GM23338 (cell line): ENCODE measurements around the gene PHLDB1. TPM values are rescaled to one million over a fixed set of nuclear protein-coding genes. Genes with fewer than 3 reads are reported as not detected.

Experiments
- ATAC-seq: fragments of 200-7000 bp; cut with Tn5 transposase; 3 replicates; pipeline ENCODE4 v1.9.1; 2020
- DNase-seq: peaks from one replicate; pipeline ENCODE4 v3.0.0-alpha.2; 2015; ENCODE audit warnings: low spot score
- H2AFZ ChIP-seq: fragments of 200-600 bp; sonication (generic); 2 replicates; pipeline ENCODE4 v1.8.0; 2016; ENCODE audit warnings: antibody characterized with exemption, mild to moderate bottlenecking, moderate library complexity
- H3F3A ChIP-seq: fragments of 200-600 bp; sonication (generic); replicated peaks from 2 replicates; pipeline ENCODE4 v1.8.0; 2017; ENCODE audit warnings: antibody characterized with exemption, mixed run types, low read depth
- H3K27ac ChIP-seq: fragments of 200-600 bp; sonication (generic); 2 replicates; pipeline ENCODE4 v1.6.1; 2016; ENCODE audit warnings: low read depth
- H3K27me3 ChIP-seq: fragments of 200-600 bp; sonication (generic); 2 replicates; pipeline ENCODE4 v1.8.0; 2016; ENCODE audit warnings: mild to moderate bottlenecking, mixed run types, moderate library complexity; ENCODE audit not compliant: insufficient read depth
- H3K36me3 ChIP-seq: fragments of 200-600 bp; sonication (generic); 2 replicates; pipeline ENCODE4 v1.8.0; 2016; ENCODE audit warnings: mild to moderate bottlenecking; ENCODE audit not compliant: insufficient read depth
- H3K4me1 ChIP-seq: fragments of 200-600 bp; sonication (generic); 2 replicates; pipeline ENCODE4 v1.8.0; 2016; ENCODE audit warnings: mild to moderate bottlenecking, moderate library complexity; ENCODE audit not compliant: insufficient read depth
- H3K4me2 ChIP-seq: fragments of 200-600 bp; sonication (generic); 2 replicates; pipeline ENCODE4 v1.7.1; 2017; ENCODE audit warnings: mixed run types
- H3K4me3 ChIP-seq: fragments of 200-600 bp; sonication (generic); 2 replicates; pipeline ENCODE4 v1.6.1; 2016; ENCODE audit warnings: mixed run types
- H3K79me2 ChIP-seq: fragments of 200-600 bp; sonication (generic); replicated peaks from 2 replicates; pipeline ENCODE4 v1.8.0; 2017; ENCODE audit warnings: mild to moderate bottlenecking; ENCODE audit not compliant: insufficient read depth
- H3K9me2 ChIP-seq: fragments of 200-600 bp; sonication (generic); 2 replicates; pipeline ENCODE4 v1.8.0; 2017; ENCODE audit not compliant: insufficient read depth
- H4K20me1 ChIP-seq: fragments of 200-600 bp; sonication (generic); replicated peaks from 2 replicates; pipeline ENCODE4 v1.8.0; 2017; ENCODE audit warnings: mild to moderate bottlenecking; ENCODE audit not compliant: insufficient read depth
- H3K27ac Mint-ChIP-seq: 2 replicates; pipeline ENCODE4 v1.8.0; 2020; ENCODE audit warnings: inconsistent platforms, mild to moderate bottlenecking, moderate library complexity, mixed read lengths
- H3K27me3 Mint-ChIP-seq: 3 replicates; pipeline ENCODE4 v1.8.0; 2022; ENCODE audit warnings: low read depth, mild to moderate bottlenecking, moderate library complexity, mixed read lengths, inconsistent platforms; ENCODE audit not compliant: insufficient read depth, poor library complexity
- H3K36me3 Mint-ChIP-seq: 3 replicates; pipeline ENCODE4 v1.8.0; 2021; ENCODE audit warnings: low read depth, mild to moderate bottlenecking, inconsistent platforms, moderate library complexity, mixed read lengths
- H3K4me1 Mint-ChIP-seq: 3 replicates; pipeline ENCODE4 v1.8.0; 2020; ENCODE audit warnings: mild to moderate bottlenecking, inconsistent platforms, mixed read lengths
- H3K4me3 Mint-ChIP-seq: 3 replicates; pipeline ENCODE4 v1.8.0; 2021; ENCODE audit warnings: moderate library complexity, mild to moderate bottlenecking, inconsistent platforms, mixed read lengths
- H3K9me3 Mint-ChIP-seq: 3 replicates; pipeline ENCODE4 v1.8.0; 2020; ENCODE audit warnings: moderate library complexity, mild to moderate bottlenecking, inconsistent platforms, mixed read lengths
- CREB1 ChIP-seq: fragments of 250-450 bp; sonication (Bioruptor Pico); IDR thresholded peaks from 2 replicates; pipeline ENCODE4 v1.5.0; 2020; ENCODE audit warnings: low read depth, mild to moderate bottlenecking, moderate library complexity
- EZH2 ChIP-seq: fragments of 200-600 bp; sonication (generic); IDR thresholded peaks from one replicate; pipeline ENCODE4 v1.8.0; 2017; ENCODE audit warnings: antibody characterized with exemption, mild to moderate bottlenecking, low read depth; ENCODE audit not compliant: unreplicated experiment
- EZH2phosphoT487 ChIP-seq: fragments of 200-600 bp; sonication (generic); IDR thresholded peaks from one replicate; pipeline ENCODE4 v1.8.1; 2018; ENCODE audit warnings: antibody characterized with exemption; ENCODE audit not compliant: unreplicated experiment
- JUNB ChIP-seq: IDR thresholded peaks from one replicate; pipeline ENCODE4 v1.6.1; 2016; ENCODE audit warnings: antibody characterized with exemption; ENCODE audit not compliant: unreplicated experiment
- POLR2AphosphoS5 ChIP-seq: IDR thresholded peaks from 2 replicates; pipeline ENCODE4 v1.6.1; 2016; ENCODE audit warnings: antibody characterized with exemption, low read depth
- STAT1 ChIP-seq: IDR thresholded peaks from one replicate; pipeline ENCODE4 v1.6.1; 2016; ENCODE audit warnings: antibody characterized with exemption; ENCODE audit not compliant: unreplicated experiment
- ZNF331 ChIP-seq: fragments of 250-450 bp; sonication (Bioruptor Pico); IDR thresholded peaks from 2 replicates; pipeline ENCODE4 v1.5.0; 2020; ENCODE audit warnings: low read depth, mild to moderate bottlenecking, moderate library complexity
- polyA plus RNA-seq: library from polyadenylated mRNA; unstranded; fragments of >200 nt; fragmentation: Nextera tagmentation; extraction: Ambion mirVana; gene quantifications from 2 replicates; pipeline ENCODE4 v1.2.1, GENCODE V29; 2016
- total RNA-seq: library from RNA; depleted of rRNA; stranded (reverse); fragments of >200 nt; shearing (Covaris generic); gene quantifications from 2 replicates; pipeline ENCODE4 v1.2.3, GENCODE V29; 2014
- TF ChIP-seq, protein P1 (sequence below), 2 experiments: fragments of 200-600 bp in 1 of 2; sonication (generic) in 1 of 2; conservative IDR thresholded peaks; 2 replicates each; pipeline versions ENCODE4 v1.5.1 to v1.6.1; 2016 to 2017; ENCODE audit warnings: antibody characterized with exemption in 2 of 2, low read depth in 2 of 2, mild to moderate bottlenecking in 2 of 2, moderate library complexity in 1 of 2
- TF ChIP-seq, protein P2 (sequence below): IDR thresholded peaks from one replicate; pipeline ENCODE4 v1.6.1; 2018; ENCODE audit warnings: antibody characterized with exemption; ENCODE audit not compliant: unreplicated experiment
- TF ChIP-seq, protein P3 (sequence below): fragments of 250-450 bp; sonication (Bioruptor Pico); IDR thresholded peaks from 2 replicates; pipeline ENCODE4 v1.5.0; 2020; ENCODE audit warnings: mild to moderate bottlenecking, moderate library complexity

The PHLDB1 gene
- total and polyA plus RNA-seq, 2 experiments from 2014 or later, result 46.0 to 85.2 TPM

DNA sequence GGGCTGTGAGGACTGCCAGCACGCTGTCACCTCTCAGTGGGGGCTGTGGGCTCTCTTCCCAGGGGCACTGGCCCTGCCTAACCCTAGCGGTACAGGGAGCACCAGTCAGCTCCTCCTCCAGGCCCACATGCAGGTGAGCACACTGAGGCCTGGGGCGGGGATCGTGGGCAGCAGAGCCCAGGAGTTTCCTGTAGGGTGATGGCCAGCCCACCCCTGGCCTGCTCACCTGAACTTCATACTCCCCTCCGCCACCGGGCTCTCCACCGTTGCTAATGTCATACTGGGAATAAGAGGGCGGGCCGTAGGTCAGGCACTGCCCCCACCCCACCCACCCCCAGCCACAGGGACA lies 82.1 kb downstream of the PHLDB1 start (continued):
- TF ChIP-seq, protein P1, sequence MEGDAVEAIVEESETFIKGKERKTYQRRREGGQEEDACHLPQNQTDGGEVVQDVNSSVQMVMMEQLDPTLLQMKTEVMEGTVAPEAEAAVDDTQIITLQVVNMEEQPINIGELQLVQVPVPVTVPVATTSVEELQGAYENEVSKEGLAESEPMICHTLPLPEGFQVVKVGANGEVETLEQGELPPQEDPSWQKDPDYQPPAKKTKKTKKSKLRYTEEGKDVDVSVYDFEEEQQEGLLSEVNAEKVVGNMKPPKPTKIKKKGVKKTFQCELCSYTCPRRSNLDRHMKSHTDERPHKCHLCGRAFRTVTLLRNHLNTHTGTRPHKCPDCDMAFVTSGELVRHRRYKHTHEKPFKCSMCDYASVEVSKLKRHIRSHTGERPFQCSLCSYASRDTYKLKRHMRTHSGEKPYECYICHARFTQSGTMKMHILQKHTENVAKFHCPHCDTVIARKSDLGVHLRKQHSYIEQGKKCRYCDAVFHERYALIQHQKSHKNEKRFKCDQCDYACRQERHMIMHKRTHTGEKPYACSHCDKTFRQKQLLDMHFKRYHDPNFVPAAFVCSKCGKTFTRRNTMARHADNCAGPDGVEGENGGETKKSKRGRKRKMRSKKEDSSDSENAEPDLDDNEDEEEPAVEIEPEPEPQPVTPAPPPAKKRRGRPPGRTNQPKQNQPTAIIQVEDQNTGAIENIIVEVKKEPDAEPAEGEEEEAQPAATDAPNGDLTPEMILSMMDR (conservative IDR thresholded peaks at IDR 0.05; ENCODE audit: low read depth in 2 of 2), result no peak
- TF ChIP-seq STAT1, result no peak
- TF ChIP-seq EZH2, result no peak
- TF ChIP-seq, protein P2, sequence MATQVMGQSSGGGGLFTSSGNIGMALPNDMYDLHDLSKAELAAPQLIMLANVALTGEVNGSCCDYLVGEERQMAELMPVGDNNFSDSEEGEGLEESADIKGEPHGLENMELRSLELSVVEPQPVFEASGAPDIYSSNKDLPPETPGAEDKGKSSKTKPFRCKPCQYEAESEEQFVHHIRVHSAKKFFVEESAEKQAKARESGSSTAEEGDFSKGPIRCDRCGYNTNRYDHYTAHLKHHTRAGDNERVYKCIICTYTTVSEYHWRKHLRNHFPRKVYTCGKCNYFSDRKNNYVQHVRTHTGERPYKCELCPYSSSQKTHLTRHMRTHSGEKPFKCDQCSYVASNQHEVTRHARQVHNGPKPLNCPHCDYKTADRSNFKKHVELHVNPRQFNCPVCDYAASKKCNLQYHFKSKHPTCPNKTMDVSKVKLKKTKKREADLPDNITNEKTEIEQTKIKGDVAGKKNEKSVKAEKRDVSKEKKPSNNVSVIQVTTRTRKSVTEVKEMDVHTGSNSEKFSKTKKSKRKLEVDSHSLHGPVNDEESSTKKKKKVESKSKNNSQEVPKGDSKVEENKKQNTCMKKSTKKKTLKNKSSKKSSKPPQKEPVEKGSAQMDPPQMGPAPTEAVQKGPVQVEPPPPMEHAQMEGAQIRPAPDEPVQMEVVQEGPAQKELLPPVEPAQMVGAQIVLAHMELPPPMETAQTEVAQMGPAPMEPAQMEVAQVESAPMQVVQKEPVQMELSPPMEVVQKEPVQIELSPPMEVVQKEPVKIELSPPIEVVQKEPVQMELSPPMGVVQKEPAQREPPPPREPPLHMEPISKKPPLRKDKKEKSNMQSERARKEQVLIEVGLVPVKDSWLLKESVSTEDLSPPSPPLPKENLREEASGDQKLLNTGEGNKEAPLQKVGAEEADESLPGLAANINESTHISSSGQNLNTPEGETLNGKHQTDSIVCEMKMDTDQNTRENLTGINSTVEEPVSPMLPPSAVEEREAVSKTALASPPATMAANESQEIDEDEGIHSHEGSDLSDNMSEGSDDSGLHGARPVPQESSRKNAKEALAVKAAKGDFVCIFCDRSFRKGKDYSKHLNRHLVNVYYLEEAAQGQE, result no peak
- no peak; the same call in 1 of the 2 replicates for TF ChIP-seq POLR2AphosphoS5
- no peak for TF ChIP-seq JUNB
- TF ChIP-seq ZNF331 (CRISPR knock-in tag), result no peak
- TF ChIP-seq CREB1, result no peak
- TF ChIP-seq EZH2phosphoT487, result no peak

DNA sequence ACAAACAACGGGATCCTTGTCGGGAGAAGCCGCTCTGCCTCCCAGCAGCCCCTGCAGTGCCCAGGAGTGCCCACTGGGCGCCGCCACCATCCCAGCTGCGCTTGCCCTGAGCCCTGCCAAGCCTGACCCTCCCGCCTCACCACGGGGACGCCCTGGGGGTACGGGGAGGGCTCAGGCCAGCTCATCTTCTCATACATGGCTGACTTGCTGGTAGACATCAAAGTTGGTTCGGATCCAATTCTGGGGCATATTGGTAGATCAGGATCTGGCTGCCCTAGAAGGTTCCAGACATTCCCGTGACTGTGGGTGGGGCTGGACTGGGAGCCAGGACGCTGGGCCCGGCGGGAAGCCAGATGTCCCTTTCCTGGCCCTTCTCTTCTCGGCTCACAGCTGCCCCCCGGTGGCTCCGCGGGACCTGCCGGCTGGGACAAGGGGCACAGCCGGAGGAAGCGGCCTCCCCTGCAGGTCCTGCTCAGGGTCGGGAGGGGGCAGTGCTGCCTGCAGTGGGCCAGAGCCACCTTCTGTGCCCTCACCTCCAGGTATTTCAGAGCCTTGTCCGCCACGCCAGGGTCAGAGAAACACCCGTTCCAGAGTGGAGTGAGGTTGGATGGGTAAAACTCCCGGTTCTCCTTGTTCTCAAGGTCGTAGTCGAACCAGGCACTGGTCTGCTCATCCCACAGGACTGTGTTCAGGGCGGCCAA lies 82.6 kb downstream of the PHLDB1 start:
- H3K4me2 ChIP-seq, result peak overlapping the region; percentile 92
- H3K27me3 Mint-ChIP-seq, result peaks cover 11% of the 10 kb centered on the region
- TF ChIP-seq, protein P1 (conservative IDR thresholded peaks at IDR 0.05; ENCODE audit: low read depth in 2 of 2), result peak; percentile 87 to 96
- TF ChIP-seq CREB1, result no peak
- peak; percentile 31; the same call in 1 of the 2 replicates for TF ChIP-seq POLR2AphosphoS5
- TF ChIP-seq, protein P3, sequence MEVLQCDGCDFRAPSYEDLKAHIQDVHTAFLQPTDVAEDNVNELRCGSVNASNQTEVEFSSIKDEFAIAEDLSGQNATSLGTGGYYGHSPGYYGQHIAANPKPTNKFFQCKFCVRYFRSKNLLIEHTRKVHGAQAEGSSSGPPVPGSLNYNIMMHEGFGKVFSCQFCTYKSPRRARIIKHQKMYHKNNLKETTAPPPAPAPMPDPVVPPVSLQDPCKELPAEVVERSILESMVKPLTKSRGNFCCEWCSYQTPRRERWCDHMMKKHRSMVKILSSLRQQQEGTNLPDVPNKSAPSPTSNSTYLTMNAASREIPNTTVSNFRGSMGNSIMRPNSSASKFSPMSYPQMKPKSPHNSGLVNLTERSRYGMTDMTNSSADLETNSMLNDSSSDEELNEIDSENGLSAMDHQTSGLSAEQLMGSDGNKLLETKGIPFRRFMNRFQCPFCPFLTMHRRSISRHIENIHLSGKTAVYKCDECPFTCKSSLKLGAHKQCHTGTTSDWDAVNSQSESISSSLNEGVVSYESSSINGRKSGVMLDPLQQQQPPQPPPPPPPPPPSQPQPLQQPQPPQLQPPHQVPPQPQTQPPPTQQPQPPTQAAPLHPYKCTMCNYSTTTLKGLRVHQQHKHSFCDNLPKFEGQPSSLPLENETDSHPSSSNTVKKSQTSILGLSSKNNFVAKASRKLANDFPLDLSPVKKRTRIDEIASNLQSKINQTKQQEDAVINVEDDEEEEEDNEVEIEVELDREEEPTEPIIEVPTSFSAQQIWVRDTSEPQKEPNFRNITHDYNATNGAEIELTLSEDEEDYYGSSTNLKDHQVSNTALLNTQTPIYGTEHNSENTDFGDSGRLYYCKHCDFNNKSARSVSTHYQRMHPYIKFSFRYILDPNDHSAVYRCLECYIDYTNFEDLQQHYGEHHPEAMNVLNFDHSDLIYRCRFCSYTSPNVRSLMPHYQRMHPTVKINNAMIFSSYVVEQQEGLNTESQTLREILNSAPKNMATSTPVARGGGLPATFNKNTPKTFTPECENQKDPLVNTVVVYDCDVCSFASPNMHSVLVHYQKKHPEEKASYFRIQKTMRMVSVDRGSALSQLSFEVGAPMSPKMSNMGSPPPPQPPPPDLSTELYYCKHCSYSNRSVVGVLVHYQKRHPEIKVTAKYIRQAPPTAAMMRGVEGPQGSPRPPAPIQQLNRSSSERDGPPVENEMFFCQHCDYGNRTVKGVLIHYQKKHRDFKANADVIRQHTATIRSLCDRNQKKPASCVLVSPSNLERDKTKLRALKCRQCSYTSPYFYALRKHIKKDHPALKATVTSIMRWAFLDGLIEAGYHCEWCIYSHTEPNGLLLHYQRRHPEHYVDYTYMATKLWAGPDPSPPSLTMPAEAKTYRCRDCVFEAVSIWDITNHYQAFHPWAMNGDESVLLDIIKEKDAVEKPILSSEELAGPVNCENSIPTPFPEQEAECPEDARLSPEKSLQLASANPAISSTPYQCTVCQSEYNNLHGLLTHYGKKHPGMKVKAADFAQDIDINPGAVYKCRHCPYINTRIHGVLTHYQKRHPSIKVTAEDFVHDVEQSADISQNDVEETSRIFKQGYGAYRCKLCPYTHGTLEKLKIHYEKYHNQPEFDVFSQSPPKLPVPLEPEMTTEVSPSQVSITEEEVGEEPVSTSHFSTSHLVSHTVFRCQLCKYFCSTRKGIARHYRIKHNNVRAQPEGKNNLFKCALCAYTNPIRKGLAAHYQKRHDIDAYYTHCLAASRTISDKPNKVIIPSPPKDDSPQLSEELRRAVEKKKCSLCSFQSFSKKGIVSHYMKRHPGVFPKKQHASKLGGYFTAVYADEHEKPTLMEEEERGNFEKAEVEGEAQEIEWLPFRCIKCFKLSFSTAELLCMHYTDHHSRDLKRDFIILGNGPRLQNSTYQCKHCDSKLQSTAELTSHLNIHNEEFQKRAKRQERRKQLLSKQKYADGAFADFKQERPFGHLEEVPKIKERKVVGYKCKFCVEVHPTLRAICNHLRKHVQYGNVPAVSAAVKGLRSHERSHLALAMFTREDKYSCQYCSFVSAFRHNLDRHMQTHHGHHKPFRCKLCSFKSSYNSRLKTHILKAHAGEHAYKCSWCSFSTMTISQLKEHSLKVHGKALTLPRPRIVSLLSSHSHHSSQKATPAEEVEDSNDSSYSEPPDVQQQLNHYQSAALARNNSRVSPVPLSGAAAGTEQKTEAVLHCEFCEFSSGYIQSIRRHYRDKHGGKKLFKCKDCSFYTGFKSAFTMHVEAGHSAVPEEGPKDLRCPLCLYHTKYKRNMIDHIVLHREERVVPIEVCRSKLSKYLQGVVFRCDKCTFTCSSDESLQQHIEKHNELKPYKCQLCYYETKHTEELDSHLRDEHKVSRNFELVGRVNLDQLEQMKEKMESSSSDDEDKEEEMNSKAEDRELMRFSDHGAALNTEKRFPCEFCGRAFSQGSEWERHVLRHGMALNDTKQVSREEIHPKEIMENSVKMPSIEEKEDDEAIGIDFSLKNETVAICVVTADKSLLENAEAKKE (CRISPR knock-in tag), result 0 out of 2 replicates have a peak, but pooled peaks have one; percentile 10
- H3K36me3 ChIP-seq, result no peaks in the 10 kb centered on the region
- H3K4me3 ChIP-seq, result peak overlapping the region; percentile 66
- H2AFZ ChIP-seq, result peak overlapping the region; percentile 99; the same call in 1 of the 2 replicates
- H3F3A ChIP-seq, result 0 out of 2 replicates have a peak, but pooled peaks cover 3% of the 10 kb centered on the region
- H3K27ac Mint-ChIP-seq, result peak overlapping the region; percentile 89
- no peaks in the 10 kb centered on the region for H4K20me1 ChIP-seq
- ATAC-seq (peak; percentile 89), DNase-seq (peak; percentile 97)
- no peaks in the 10 kb centered on the region for H3K79me2 ChIP-seq
- peak overlapping the region; percentile 91; the same call in 1 of the 2 replicates for H3K27ac ChIP-seq
- peaks cover 14% of the 10 kb centered on the region; the same call in 1 of the 2 replicates for H3K4me1 ChIP-seq
- H3K4me1 Mint-ChIP-seq, result peaks cover 24% of the 10 kb centered on the region
- H3K9me3 Mint-ChIP-seq, result no peaks in the 10 kb centered on the region
- peak overlapping the region; percentile 74 for H3K4me3 Mint-ChIP-seq
- H3K36me3 Mint-ChIP-seq, result no peaks in the 10 kb centered on the region
- H3K27me3 ChIP-seq, result no peaks in the 10 kb centered on the region
- H3K9me2 ChIP-seq, result no peaks in the 10 kb centered on the region
